Keratinocyte (primary cell): ENCODE results near the gene SEL1L3. TPM values are rescaled to one million over a fixed set of nuclear protein-coding genes. Genes with fewer than 3 reads are reported as not detected.
A peak's percentile ranks its signal among the peaks of the same experiment; 100 is the strongest.

Experiments
- DNase-seq: peaks from one replicate; pipeline ENCODE4 v3.0.0-alpha.2; 2011; ENCODE audit warnings: low read depth, missing footprints, low spot score
- FAIRE-seq: peaks from 2 replicates; lab custom pipeline; 2011; peaks lifted over from hg19 to GRCh38; lab: Jason Lieb, UNC
- H2AFZ ChIP-seq: 2 replicates; pipeline ENCODE4 v1.6.0; 2012; ENCODE audit warnings: low read length, control low read depth, inconsistent platforms; ENCODE audit not compliant: control insufficient read depth
- H3K27ac ChIP-seq: 2 replicates; pipeline ENCODE4 v1.5.1; 2011; ENCODE audit warnings: low read length; ENCODE audit not compliant: control insufficient read depth, insufficient read depth
- H3K27me3 ChIP-seq: 3 replicates; pipeline ENCODE4 v1.6.0; 2011; ENCODE audit warnings: low read length; ENCODE audit not compliant: control insufficient read depth, insufficient read depth; ENCODE audit errors: extremely low read depth
- H3K36me3 ChIP-seq, 2 experiments: 2 replicates in 1 of 2; 3 replicates in 1 of 2; pipeline ENCODE4 v1.5.1; 2011; ENCODE audit warnings: low read length in 2 of 2, mild to moderate bottlenecking in 1 of 2; ENCODE audit not compliant: control insufficient read depth in 2 of 2, insufficient read depth in 2 of 2; ENCODE audit errors: extremely low read depth in 1 of 2
- H3K4me1 ChIP-seq: 3 replicates; pipeline ENCODE4 v1.5.1; 2011; ENCODE audit warnings: low read length; ENCODE audit not compliant: control insufficient read depth, insufficient read depth; ENCODE audit errors: extremely low read depth
- H3K4me2 ChIP-seq: 3 replicates; pipeline ENCODE4 v1.6.0; 2011; ENCODE audit warnings: low read depth, low read length; ENCODE audit not compliant: control insufficient read depth, insufficient read depth; ENCODE audit errors: extremely low read depth
- H3K4me3 ChIP-seq, 3 experiments: fragments of 200-600 bp in 1 of 3; sonication (generic) in 1 of 3; 2 replicates in 2 of 3; 3 replicates in 1 of 3; pipeline ENCODE4 v1.5.1; 2011 to 2016; ENCODE audit warnings: low read length in 3 of 3, mild to moderate bottlenecking in 3 of 3, control low read depth in 2 of 3, inconsistent platforms in 1 of 3, low read depth in 1 of 3, mixed read lengths in 1 of 3, mixed run types in 1 of 3, moderate library complexity in 1 of 3; ENCODE audit not compliant: control insufficient read depth in 2 of 3, insufficient read depth in 2 of 3; ENCODE audit errors: extremely low read depth in 1 of 3
- H3K79me2 ChIP-seq: 2 replicates; pipeline ENCODE4 v1.6.0; 2012; ENCODE audit warnings: low read length; ENCODE audit not compliant: control insufficient read depth, insufficient read depth
- H3K9ac ChIP-seq: 3 replicates; pipeline ENCODE4 v1.6.0; 2011; ENCODE audit warnings: low read length; ENCODE audit not compliant: control insufficient read depth, insufficient read depth; ENCODE audit errors: extremely low read depth
- H3K9me1 ChIP-seq: 3 replicates; pipeline ENCODE4 v1.6.0; 2011; ENCODE audit warnings: low read length; ENCODE audit not compliant: control insufficient read depth, insufficient read depth; ENCODE audit errors: extremely low read depth
- H3K9me3 ChIP-seq: 2 replicates; pipeline ENCODE4 v1.5.1; 2012; ENCODE audit warnings: low read depth, low read length; ENCODE audit not compliant: control insufficient read depth
- H4K20me1 ChIP-seq: 3 replicates; pipeline ENCODE4 v1.6.0; 2011; ENCODE audit warnings: low read length; ENCODE audit not compliant: control insufficient read depth, insufficient read depth; ENCODE audit errors: extremely low read depth
- EZH2 ChIP-seq: IDR thresholded peaks from one replicate; pipeline ENCODE4 v1.6.1; 2012; ENCODE audit warnings: inconsistent platforms, mild to moderate bottlenecking, low read length, moderate library complexity
- dilution Hi-C: fragments of 300-500 bp; cut with MboI; formaldehyde crosslinking; loops from one replicate; pipeline ENCODE4 v1.7.0; 2020; ENCODE audit warnings: low sequenced_read_pairs; ENCODE audit not compliant: extremely low pct_ligation_motif_present
- polyA plus RNA-seq, 5 experiments: library from polyadenylated mRNA; depleted of rRNA in 3 of 5; stranded (reverse) in 3 of 5; stranded (forward) in 1 of 5; unstranded in 1 of 5; fragments of >200 nt; gene quantifications; 1 replicate in 1 of 5; 2 replicates in 3 of 5; 3 replicates in 1 of 5; pipeline versions ENCODE4 v1.2.1 to v1.2.3, GENCODE V29; 2011 to 2012; ENCODE audit warnings: missing spikeins in 2 of 5, low read depth in 1 of 5, low replicate concordance in 1 of 5
- TF ChIP-seq, protein P1 (sequence below), 3 experiments: IDR thresholded peaks in 1 of 3; conservative IDR thresholded peaks in 1 of 3; optimal IDR thresholded peaks in 1 of 3; 2 replicates in 2 of 3; 3 replicates in 1 of 3; pipeline versions ENCODE3 to v1.5.1; 2011; ENCODE audit warnings: low read length in 3 of 3, mild to moderate bottlenecking in 3 of 3, moderate library complexity in 2 of 3, control low read depth in 1 of 3, inconsistent platforms in 1 of 3; ENCODE audit not compliant: insufficient read depth in 2 of 3; ENCODE audit errors: extremely low read depth in 1 of 3

The SEL1L3 gene
- polyA plus RNA-seq, 1 donor (not counting 4 experiments of a cell fraction or from before 2014, with no cell fraction given): 67.9 TPM

DNA sequence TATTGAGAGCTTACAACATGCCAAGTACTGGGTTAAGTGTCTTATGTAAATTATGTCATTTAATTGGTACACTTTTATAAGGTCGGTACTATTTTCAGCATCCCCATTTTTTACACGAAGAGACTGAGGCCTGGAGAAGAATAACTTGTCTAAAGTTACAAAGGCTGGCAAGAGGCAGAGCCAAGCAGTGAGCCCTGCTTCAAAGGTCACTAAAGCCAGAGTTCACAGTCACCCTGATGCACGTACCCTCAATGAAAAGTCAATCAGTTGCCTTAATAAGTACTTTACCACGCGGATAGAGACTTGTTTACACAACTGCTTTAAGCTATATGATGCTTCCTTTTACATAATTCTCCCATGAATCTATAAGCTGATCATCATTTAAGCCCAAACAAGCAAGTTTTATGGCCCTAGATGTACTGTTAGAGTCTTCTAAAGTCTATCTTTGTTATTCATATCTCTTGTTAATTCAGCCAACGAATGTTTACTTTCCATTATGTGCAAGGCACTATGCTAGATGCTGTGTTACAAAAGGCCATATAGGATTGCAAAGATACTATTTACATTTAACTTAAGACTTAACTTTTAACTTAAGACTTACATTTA, 57.4 kb downstream of the SEL1L3 start:
- FAIRE-seq (peak; percentile 34), DNase-seq (no peak)
- H2AFZ ChIP-seq: no peak overlapping the region
- no peaks in the 10 kb centered on the region for H3K9me1 ChIP-seq
- dilution Hi-C loops: no loop called here
- no peaks in the 10 kb centered on the region for H3K79me2 ChIP-seq
- H3K9me3 ChIP-seq: no peaks in the 10 kb centered on the region
- H3K4me1 ChIP-seq: no peaks in the 10 kb centered on the region
- H3K9ac ChIP-seq: no peak overlapping the region
- no peak for TF ChIP-seq EZH2
- TF ChIP-seq, protein P1, sequence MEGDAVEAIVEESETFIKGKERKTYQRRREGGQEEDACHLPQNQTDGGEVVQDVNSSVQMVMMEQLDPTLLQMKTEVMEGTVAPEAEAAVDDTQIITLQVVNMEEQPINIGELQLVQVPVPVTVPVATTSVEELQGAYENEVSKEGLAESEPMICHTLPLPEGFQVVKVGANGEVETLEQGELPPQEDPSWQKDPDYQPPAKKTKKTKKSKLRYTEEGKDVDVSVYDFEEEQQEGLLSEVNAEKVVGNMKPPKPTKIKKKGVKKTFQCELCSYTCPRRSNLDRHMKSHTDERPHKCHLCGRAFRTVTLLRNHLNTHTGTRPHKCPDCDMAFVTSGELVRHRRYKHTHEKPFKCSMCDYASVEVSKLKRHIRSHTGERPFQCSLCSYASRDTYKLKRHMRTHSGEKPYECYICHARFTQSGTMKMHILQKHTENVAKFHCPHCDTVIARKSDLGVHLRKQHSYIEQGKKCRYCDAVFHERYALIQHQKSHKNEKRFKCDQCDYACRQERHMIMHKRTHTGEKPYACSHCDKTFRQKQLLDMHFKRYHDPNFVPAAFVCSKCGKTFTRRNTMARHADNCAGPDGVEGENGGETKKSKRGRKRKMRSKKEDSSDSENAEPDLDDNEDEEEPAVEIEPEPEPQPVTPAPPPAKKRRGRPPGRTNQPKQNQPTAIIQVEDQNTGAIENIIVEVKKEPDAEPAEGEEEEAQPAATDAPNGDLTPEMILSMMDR (optimal IDR thresholded peaks at IDR 0.05 in 1 of 3, IDR thresholded peaks at IDR 0.05 in 1 of 3, conservative IDR thresholded peaks at IDR 0.05 in 1 of 3; ENCODE audit: extremely low read depth in 1 of 3, insufficient read depth in 2 of 3, low read length in 3 of 3): no peak
- H4K20me1 ChIP-seq: no peaks in the 10 kb centered on the region
- H3K4me2 ChIP-seq: no peak overlapping the region
- H3K27ac ChIP-seq: no peak overlapping the region
- H3K4me3 ChIP-seq: no peak overlapping the region
- H3K27me3 ChIP-seq: no peaks in the 10 kb centered on the region
- peaks cover 17 to 20% of the 10 kb centered on the region in 2 experiments for H3K36me3 ChIP-seq

DNA sequence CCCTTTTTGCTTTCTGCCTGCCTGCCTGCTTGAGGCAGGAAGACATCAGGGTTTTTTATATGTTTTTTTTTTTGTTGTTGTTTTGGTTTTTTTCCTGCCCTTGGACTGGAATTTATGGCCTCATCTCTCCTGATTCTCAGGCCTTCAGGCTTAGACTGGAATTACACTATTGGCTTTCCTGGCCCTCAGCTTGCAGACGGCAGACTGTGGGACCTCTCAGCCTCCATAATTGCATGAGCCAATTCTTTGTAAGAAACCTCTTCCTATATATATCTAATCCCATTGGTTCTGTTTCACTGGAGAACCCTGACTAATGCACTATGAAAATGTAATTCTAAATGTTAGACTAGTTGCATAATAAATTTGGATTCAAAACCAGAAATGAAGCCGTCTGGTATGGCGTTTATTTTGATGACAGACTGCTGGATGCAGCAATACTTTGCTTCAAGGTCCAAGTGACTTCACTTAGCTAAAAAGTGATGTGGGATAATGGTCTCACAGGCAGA, 59.0 kb downstream of the SEL1L3 start:
- Histone ChIP-seq H2AFZ (no peak overlapping the region), H3K9me3 (no peaks in the 10 kb centered on the region), H3K9me1 (no peaks in the 10 kb centered on the region), H3K9ac (no peak overlapping the region), H3K4me3 (no peak overlapping the region), H3K4me2 (no peak overlapping the region), H3K79me2 (no peaks in the 10 kb centered on the region), H3K27ac (no peak overlapping the region), H4K20me1 (no peaks in the 10 kb centered on the region), H3K36me3 (peaks cover 17 to 21% of the 10 kb centered on the region in 2 experiments), H3K4me1 (no peaks in the 10 kb centered on the region), H3K27me3 (no peaks in the 10 kb centered on the region)
- DNase-seq: no peak
- TF ChIP-seq EZH2: no peak
- dilution Hi-C loops: no loop called here
- FAIRE-seq: no peak

DNA sequence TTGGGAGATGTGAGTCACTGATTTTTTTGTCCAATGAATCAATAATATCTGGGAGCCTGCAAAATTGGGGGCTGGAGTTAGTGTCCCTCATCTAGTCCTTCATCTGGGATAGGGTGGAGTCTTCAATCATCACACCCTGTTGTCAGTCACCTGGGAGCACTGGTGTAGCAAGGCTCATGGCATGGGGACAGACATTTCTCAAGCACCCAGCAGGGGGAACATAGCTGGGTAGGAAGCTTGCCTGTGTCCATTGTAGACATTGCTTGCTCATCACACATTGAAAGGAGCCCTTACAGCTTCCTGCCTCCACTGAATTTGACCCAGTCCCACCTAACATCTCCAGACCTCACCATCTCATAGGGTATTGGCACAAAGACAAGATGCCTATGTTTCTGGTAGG, 61.2 kb downstream of the SEL1L3 start:
- H3K9me3 ChIP-seq: no peaks in the 10 kb centered on the region
- no peaks in the 10 kb centered on the region for H3K27me3 ChIP-seq
- no peak for DNase-seq
- no peak overlapping the region for H3K4me3 ChIP-seq
- no peaks in the 10 kb centered on the region for H3K79me2 ChIP-seq
- TF ChIP-seq, protein P1 (optimal IDR thresholded peaks at IDR 0.05 in 1 of 3, IDR thresholded peaks at IDR 0.05 in 1 of 3, conservative IDR thresholded peaks at IDR 0.05 in 1 of 3; ENCODE audit: extremely low read depth in 1 of 3, insufficient read depth in 2 of 3, low read length in 3 of 3): no peak
- TF ChIP-seq EZH2: no peak
- H3K27ac ChIP-seq: no peak overlapping the region
- H3K4me1 ChIP-seq: no peaks in the 10 kb centered on the region
- H2AFZ ChIP-seq: no peak overlapping the region
- dilution Hi-C loops: no loop called here
- H3K36me3 ChIP-seq: peaks cover 17 to 21% of the 10 kb centered on the region in 2 experiments
- H3K4me2 ChIP-seq: no peak overlapping the region
- H4K20me1 ChIP-seq: no peaks in the 10 kb centered on the region
- H3K9me1 ChIP-seq: no peaks in the 10 kb centered on the region
- FAIRE-seq: no peak
- no peak overlapping the region for H3K9ac ChIP-seq
